Endothelial cell of umbilical vein (primary cell): ENCODE data around the gene CAAP1. TPM values are rescaled to one million over a fixed set of nuclear protein-coding genes. Genes with fewer than 3 reads are reported as not detected.

ENCODE experiments used
- BruUV-seq: library from RNA; stranded (reverse); fragments of 400-500 nt; replicated peaks from 2 replicates; lab custom pipeline; 2021; lab: Mats Ljungman, UMichigan
- CTCF ChIA-PET: fragments of 300-600, 350-600 bp; sonication (Branson Sonifier 250); formaldehyde crosslinking; loops from one replicate; lab custom pipeline; 2021; ENCODE audit warnings: antibody characterized with exemption, inconsistent platforms; lab: Charles Lee
- POLR2A ChIA-PET: fragments of 300-600, 350-600 bp; sonication (Branson Sonifier 250); formaldehyde crosslinking; loops from one replicate; lab custom pipeline; 2021; ENCODE audit warnings: antibody characterized with exemption, inconsistent platforms; lab: Charles Lee
- DNase-seq: peaks from one replicate; pipeline ENCODE4 v3.0.0-alpha.2; 2011; ENCODE audit warnings: low read depth, low spot score
- FAIRE-seq: peaks from 2 replicates; lab custom pipeline; 2011; peaks lifted over from hg19 to GRCh38; lab: Jason Lieb, UNC
- H2AFZ ChIP-seq: 2 replicates; pipeline ENCODE4 v1.6.0; 2012; ENCODE audit warnings: low read depth, low read length, control low read depth, inconsistent platforms
- H3K27ac ChIP-seq: 2 replicates; pipeline ENCODE4 v1.5.1; 2011; ENCODE audit warnings: low read depth, mild to moderate bottlenecking, control low read depth, low read length, moderate library complexity; ENCODE audit not compliant: insufficient read depth
- H3K27me3 ChIP-seq, 2 experiments: 2 replicates each; pipeline versions ENCODE4 v1.6.0 to v1.6.1; 2011; ENCODE audit warnings: low read length in 2 of 2, mixed read lengths in 1 of 2; ENCODE audit not compliant: control insufficient read depth in 2 of 2, insufficient read depth in 2 of 2
- H3K36me3 ChIP-seq, 2 experiments: 2 replicates in 1 of 2; 3 replicates in 1 of 2; pipeline ENCODE4 v1.5.1; 2011; ENCODE audit warnings: low read length in 2 of 2, mild to moderate bottlenecking in 1 of 2, moderate library complexity in 1 of 2; ENCODE audit not compliant: control insufficient read depth in 2 of 2, insufficient read depth in 2 of 2; ENCODE audit errors: extremely low read depth in 1 of 2
- H3K4me1 ChIP-seq: 3 replicates; pipeline ENCODE4 v1.5.1; 2011; ENCODE audit warnings: mild to moderate bottlenecking, low read length; ENCODE audit not compliant: control insufficient read depth, insufficient read depth; ENCODE audit errors: extremely low read depth
- H3K4me2 ChIP-seq: 2 replicates; pipeline ENCODE4 v1.6.1; 2011; ENCODE audit warnings: low read length, control low read depth, mixed read lengths; ENCODE audit not compliant: insufficient read depth
- H3K4me3 ChIP-seq, 3 experiments: fragments of 200-600 bp in 1 of 3; sonication (generic), shearing (Covaris generic) in 1 of 3; replicated peaks in 1 of 3; 2 replicates each; pipeline ENCODE4 v1.5.1; 2011 to 2016; ENCODE audit warnings: control low read depth in 3 of 3, low read length in 3 of 3, mild to moderate bottlenecking in 2 of 3, inconsistent platforms in 1 of 3, low read depth in 1 of 3, moderate library complexity in 1 of 3; ENCODE audit not compliant: insufficient read depth in 1 of 3
- H3K79me2 ChIP-seq: 2 replicates; pipeline ENCODE4 v1.6.0; 2012; ENCODE audit warnings: low read length, inconsistent platforms; ENCODE audit not compliant: control insufficient read depth, insufficient read depth
- H3K9ac ChIP-seq: replicated peaks from 2 replicates; pipeline ENCODE3; 2011; ENCODE audit warnings: low read length, control low read depth; ENCODE audit not compliant: insufficient read depth; ENCODE audit errors: extremely low read depth
- H3K9me1 ChIP-seq: replicated peaks from 3 replicates; pipeline ENCODE4 v1.6.0; 2011; ENCODE audit warnings: mild to moderate bottlenecking, low read length; ENCODE audit not compliant: control insufficient read depth, insufficient read depth; ENCODE audit errors: extremely low read depth
- H3K9me3 ChIP-seq: replicated peaks from 2 replicates; pipeline ENCODE4 v1.5.1; 2012; ENCODE audit warnings: low read length, inconsistent platforms; ENCODE audit not compliant: control insufficient read depth, insufficient read depth
- H4K20me1 ChIP-seq: replicated peaks from 2 replicates; pipeline ENCODE3; 2011; ENCODE audit warnings: mild to moderate bottlenecking, low read length; ENCODE audit not compliant: control insufficient read depth, insufficient read depth; ENCODE audit errors: extremely low read depth
- CTCF ChIP-seq, 2 donors: IDR thresholded peaks; 1 replicate in 1 of 2; 2 replicates in 1 of 2; pipeline ENCODE4 v1.5.1; 2011; ENCODE audit warnings: low read length in 2 of 2, mild to moderate bottlenecking in 2 of 2, moderate library complexity in 2 of 2, control low read depth in 1 of 2, inconsistent platforms in 1 of 2, low read depth in 1 of 2; ENCODE audit not compliant: insufficient read depth in 1 of 2; ENCODE audit errors: extremely low read depth in 1 of 2
- EZH2 ChIP-seq: IDR thresholded peaks from 2 replicates; pipeline ENCODE4 v1.6.1; 2012; ENCODE audit warnings: borderline replicate concordance, low read depth, mild to moderate bottlenecking, moderate library complexity, low read length, inconsistent platforms; ENCODE audit not compliant: severe bottlenecking
- FOS ChIP-seq: IDR thresholded peaks from 2 replicates; pipeline ENCODE4 v1.6.1; 2011; ENCODE audit warnings: mild to moderate bottlenecking, low read length, moderate library complexity, borderline replicate concordance; ENCODE audit not compliant: insufficient read depth
- MAX ChIP-seq: IDR thresholded peaks from 2 replicates; pipeline ENCODE4 v1.6.1; 2011; ENCODE audit not compliant: insufficient read depth, insufficient read length
- MYC ChIP-seq: IDR thresholded peaks from one replicate; pipeline ENCODE4 v1.6.1; 2011; ENCODE audit warnings: mild to moderate bottlenecking, low read depth, low read length
- POLR2A ChIP-seq: IDR thresholded peaks from 2 replicates; pipeline ENCODE4 v1.6.1; 2012; ENCODE audit warnings: low read depth, mild to moderate bottlenecking, control low read depth, low read length
- POLR2AphosphoS5 ChIP-seq: IDR thresholded peaks from 2 replicates; pipeline ENCODE4 v1.6.1; 2012; ENCODE audit warnings: low read depth, mild to moderate bottlenecking, control low read depth, low read length, moderate library complexity; ENCODE audit not compliant: insufficient read depth
- dilution Hi-C: fragments of 300-500 bp; cut with MboI; formaldehyde crosslinking; loops from one replicate; pipeline ENCODE4 v1.15.0; 2019; ENCODE audit warnings: low sequenced_read_pairs; ENCODE audit not compliant: extremely low pct_ligation_motif_present
- intact Hi-C: fragments of 100-400 bp; cut with micrococcal nuclease; formaldehyde crosslinking; loops from one replicate; pipeline ENCODE4 v1.10.0; 2022
- polyA plus RNA-seq, 4 experiments: library from polyadenylated mRNA; depleted of rRNA in 3 of 4; stranded (reverse) in 3 of 4; unstranded in 1 of 4; fragments of >200 nt; gene quantifications; 2 replicates each; pipeline versions ENCODE4 v1.2.1 to v1.2.3, GENCODE V29; 2011 to 2012; ENCODE audit warnings: missing spikeins in 1 of 4
- total RNA-seq: library from RNA; stranded (reverse); gene quantifications from 2 replicates; pipeline ENCODE4 v1.2.3, GENCODE V29; 2021

The CAAP1 gene
- total and polyA plus RNA-seq, 2 donors (not counting 3 experiments of a cell fraction or from before 2014, with no cell fraction given), result 5.3 to 16.1 TPM

GRCh38 chr9:26813247-26813646 lies 79.4 kb downstream of the CAAP1 start:
- intact Hi-C loops (no loop called here), dilution Hi-C loops (no loop called here)
- Histone ChIP-seq H4K20me1 (no peaks in the 10 kb centered on the region), H3K9ac (no peak overlapping the region), H3K36me3 (no peaks in the 10 kb centered on the region), H3K27me3 (no peaks in the 10 kb centered on the region), H3K27ac (no peak overlapping the region), H3K79me2 (no peaks in the 10 kb centered on the region), H3K9me1 (no peaks in the 10 kb centered on the region), H3K4me2 (no peak overlapping the region), H3K9me3 (no peaks in the 10 kb centered on the region), H2AFZ (no peak overlapping the region), H3K4me1 (no peaks in the 10 kb centered on the region), H3K4me3 (no peak overlapping the region)
- no TSS peak for BruUV-seq
- POLR2A ChIA-PET, result no interaction called here
- CTCF ChIA-PET, result no interaction called here
- FAIRE-seq (no peak), DNase-seq (no peak)
- no peak for TF ChIP-seq MYC
- no peak for TF ChIP-seq MAX
- TF ChIP-seq FOS, result no peak

GRCh38 chr9:26812217-26812616 lies 80.4 kb downstream of the CAAP1 start:
- Histone ChIP-seq H4K20me1 (no peaks in the 10 kb centered on the region), H3K9ac (no peak overlapping the region), H3K79me2 (no peaks in the 10 kb centered on the region), H3K9me1 (no peaks in the 10 kb centered on the region), H3K4me1 (no peaks in the 10 kb centered on the region), H3K4me3 (no peak overlapping the region), H3K36me3 (no peaks in the 10 kb centered on the region), H3K27me3 (no peaks in the 10 kb centered on the region), H3K9me3 (no peaks in the 10 kb centered on the region), H3K27ac (no peak overlapping the region), H2AFZ (no peak overlapping the region), H3K4me2 (no peak overlapping the region)
- dilution Hi-C loops (no loop called here), intact Hi-C loops (no loop called here)
- DNase-seq, result no peak
- ChIA-PET CTCF (no interaction called here), POLR2A (no interaction called here)
- TF ChIP-seq CTCF (IDR thresholded peaks at IDR 0.05; ENCODE audit: extremely low read depth in 1 of 2, insufficient read depth in 1 of 2, low read depth in 1 of 2, low read length in 2 of 2) (no peak), POLR2AphosphoS5 (no peak), MYC (no peak), POLR2A (no peak), MAX (no peak), EZH2 (no peak)
- BruUV-seq, result no TSS peak
- FAIRE-seq, result no peak
